ENCODE measurements around the gene NEU3.

Gene NEU3

GRCh38 chr11:74988541-74989259, at the start of gene NEU3:
Gene NEU3, plus strand, starts transcription at chr11:74988933. Its CDS starts 128 bp downstream, at chr11:74989061.
- peak; percentile 85 for DNase-seq (ENCODE audit: extremely low spot score)
- TF ChIP-seq FOXK2 (IDR thresholded peaks at IDR 0.05) (no peak), L3MBTL2 (conservative IDR thresholded peaks at IDR 0.05) (peak; percentile 19; the same call in 1 of the 2 replicates)
- ChIA-PET CTCF (interaction anchor here (1.0 kb wide), 1 partner anchor 34 kb away, joined by 3 read pairs; no protein-coding TSS in a partner anchor), POLR2A (interaction anchor here (0.5 to 1.4 kb wide), 9 partner anchors 9 to 55 kb away, joined by 3 to 6 read pairs (median 3); partner anchors contain the start of genes SPCS2 and XRRA1)

DNA sequence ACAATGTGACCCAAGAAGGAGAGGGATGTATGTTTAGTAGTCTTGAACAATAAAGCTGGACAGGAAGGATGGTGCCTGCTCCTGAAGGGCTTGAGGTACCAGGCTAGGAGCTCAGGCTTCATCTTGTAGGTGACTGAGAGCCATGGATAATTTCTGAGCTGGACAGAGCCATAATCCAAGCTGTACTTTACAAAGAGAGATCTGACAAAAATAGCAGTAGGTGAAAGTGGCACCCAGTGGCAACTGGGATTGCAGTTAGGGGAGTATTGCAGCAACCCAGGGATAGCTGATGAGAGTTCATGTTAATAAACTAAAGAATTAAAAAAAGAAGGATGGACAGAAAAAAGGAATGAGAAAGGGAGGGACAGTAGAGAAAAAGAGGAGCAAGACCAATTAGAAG, 47.2 kb upstream of the NEU3 start:
- DNase-seq (ENCODE audit: extremely low spot score), result no peak
- no peak for TF ChIP-seq ELF4 (IDR thresholded peaks at IDR 0.05)
- no peak for TF ChIP-seq SUZ12 (IDR thresholded peaks at IDR 0.05)
- ChIA-PET CTCF (interaction anchor here (0.7 to 1.9 kb wide), 3 partner anchors 11 to 1054 kb away, joined by 3 to 6 read pairs (median 4); no protein-coding TSS in a partner anchor), POLR2A (no interaction called here)

- no peak for TF ChIP-seq BHLHE40 (IDR thresholded peaks at IDR 0.05; ENCODE audit: borderline replicate concordance)
- no peak for TF ChIP-seq FOXM1 (IDR thresholded peaks at IDR 0.05; ENCODE audit: borderline replicate concordance)
- ChIA-PET POLR2A (no interaction called here), CTCF (interaction anchor here (0.7 to 1.9 kb wide), 2 partner anchors 12 to 1055 kb away, joined by 4 to 6 read pairs; no protein-coding TSS in a partner anchor)
- no peak for DNase-seq (ENCODE audit: extremely low spot score)
Observed at GRCh38 chr11:74942073-74942759, 46.5 kb upstream of the NEU3 start.

DNA sequence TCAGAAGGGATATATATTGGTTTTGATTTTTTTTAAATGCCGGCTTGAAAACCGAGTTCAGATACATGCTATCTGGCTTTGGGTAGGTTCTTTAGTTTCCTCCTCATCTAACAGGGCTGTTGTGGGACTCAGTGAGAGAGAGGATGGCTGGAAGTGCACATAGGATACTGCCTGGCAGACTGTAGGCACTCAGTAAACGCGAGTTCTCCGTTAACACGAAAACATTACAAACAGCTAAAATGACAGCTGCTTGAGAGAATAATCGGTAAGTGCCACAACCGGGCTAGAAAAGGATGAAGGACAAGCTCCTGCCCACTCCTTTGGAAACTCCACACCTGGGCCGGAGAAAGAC, 40.2 kb upstream of the NEU3 start:
- CTCF ChIA-PET, result no interaction called here
- TF ChIP-seq SP1 (IDR thresholded peaks at IDR 0.05) (no peak), HDGF (IDR thresholded peaks at IDR 0.05; ENCODE audit: borderline replicate concordance) (no peak), ARNT (IDR thresholded peaks at IDR 0.05) (no peak), ELF4 (IDR thresholded peaks at IDR 0.05) (no peak), FOXA1 (IDR thresholded peaks at IDR 0.05) (no peak), L3MBTL2 (conservative IDR thresholded peaks at IDR 0.05) (no peak), TARDBP (IDR thresholded peaks at IDR 0.05) (no peak), FOXK2 (IDR thresholded peaks at IDR 0.05) (no peak), ZNF384 (IDR thresholded peaks at IDR 0.05) (no peak), FOXM1 (IDR thresholded peaks at IDR 0.05; ENCODE audit: borderline replicate concordance) (no peak), CTBP1 (IDR thresholded peaks at IDR 0.05; ENCODE audit: borderline replicate concordance) (no peak), SUZ12 (IDR thresholded peaks at IDR 0.05) (no peak), BHLHE40 (IDR thresholded peaks at IDR 0.05; ENCODE audit: borderline replicate concordance) (no peak), PKNOX1 (IDR thresholded peaks at IDR 0.05) (no peak)
- POLR2A ChIA-PET, result interaction anchor here (0.7 to 1.4 kb wide), 6 partner anchors 9 to 294 kb away, joined by 3 to 5 read pairs (median 4); partner anchors contain the start of gene NEU3
- DNase-seq (ENCODE audit: extremely low spot score), result no peak

DNA sequence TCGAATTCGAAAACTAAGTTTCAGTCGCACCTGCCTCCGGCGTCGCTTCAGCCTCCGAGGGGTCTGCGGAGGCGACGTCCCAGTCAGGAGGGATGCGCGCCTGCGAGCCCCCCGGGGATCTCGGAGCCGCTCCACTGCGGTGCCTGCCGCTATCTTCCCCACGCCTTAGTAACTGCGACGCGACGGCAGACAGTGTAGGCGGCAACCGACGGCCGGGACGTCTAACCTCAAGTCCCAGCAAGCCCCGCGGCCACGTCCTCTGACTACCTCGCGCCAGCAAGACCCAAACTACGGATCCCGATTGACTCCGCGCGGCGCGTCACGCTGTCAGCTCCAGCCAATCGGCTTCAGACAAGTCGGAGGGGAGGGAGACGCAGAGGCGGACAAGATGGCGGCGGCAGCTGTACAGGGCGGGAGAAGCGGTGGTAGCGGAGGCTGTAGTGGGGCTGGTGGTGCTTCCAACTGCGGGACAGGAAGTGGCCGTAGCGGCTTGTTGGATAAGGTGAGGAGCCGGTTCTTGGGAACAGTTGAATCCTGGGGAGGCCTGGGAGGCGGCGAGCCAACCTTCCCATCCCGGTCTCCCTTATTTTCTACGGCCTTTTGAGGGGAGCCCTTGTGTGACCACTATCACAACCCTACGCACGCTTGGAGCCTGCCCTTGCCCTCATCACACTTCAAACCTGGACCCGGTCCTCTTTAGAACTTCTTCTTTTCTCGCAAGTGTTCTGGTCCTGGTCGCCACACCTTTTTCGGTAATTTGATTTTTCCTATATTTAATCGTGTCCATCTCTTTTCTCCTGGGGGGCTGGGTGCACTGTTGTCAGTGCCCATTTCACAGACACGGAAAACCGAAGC, 39.6 kb upstream of the NEU3 start, which contains the start of the genes SPCS2 and XRRA1:
TSS of gene SPCS2 (plus strand) at position 369 of the 855 bp plus-strand sequence. CDS start at position 389, 20 bp downstream.
TSS of gene XRRA1 (minus strand) at position 194 of the 855 bp plus-strand sequence. CDS start 8,213 bp downstream, outside the sequence.
- peak; percentile 96 for DNase-seq (ENCODE audit: extremely low spot score)
- CTCF ChIA-PET, result no interaction called here
- POLR2A ChIA-PET, result interaction anchor here (0.7 to 1.4 kb wide), 8 partner anchors 9 to 293 kb away, joined by 3 to 5 read pairs (median 3); partner anchors contain the start of gene NEU3
- TF ChIP-seq FOXA1 (IDR thresholded peaks at IDR 0.05), result no peak
- peak; percentile 82 for TF ChIP-seq PKNOX1 (IDR thresholded peaks at IDR 0.05)
- TF ChIP-seq NFRKB (IDR thresholded peaks at IDR 0.05), result peak; percentile 39; the same call in 1 of the 2 replicates
- TF ChIP-seq ELF4 (IDR thresholded peaks at IDR 0.05), result peak; percentile 27; the same call in 1 of the 2 replicates
- no peak for TF ChIP-seq ARNT (IDR thresholded peaks at IDR 0.05)
- TF ChIP-seq L3MBTL2 (conservative IDR thresholded peaks at IDR 0.05), result peak; percentile 90
- no peak for TF ChIP-seq HDGF (IDR thresholded peaks at IDR 0.05; ENCODE audit: borderline replicate concordance)

- DNase-seq (ENCODE audit: extremely low spot score), result peak; percentile 25
- TF ChIP-seq FOXM1 (IDR thresholded peaks at IDR 0.05; ENCODE audit: borderline replicate concordance), result no peak
- no peak for TF ChIP-seq ZNF384 (IDR thresholded peaks at IDR 0.05)
- TF ChIP-seq ELF4 (IDR thresholded peaks at IDR 0.05), result no peak
- no peak for TF ChIP-seq ARNT (IDR thresholded peaks at IDR 0.05)
- no peak for TF ChIP-seq LEF1 (IDR thresholded peaks at IDR 0.05; ENCODE audit: borderline replicate concordance)
- TF ChIP-seq HDGF (IDR thresholded peaks at IDR 0.05; ENCODE audit: borderline replicate concordance), result no peak
- no peak for TF ChIP-seq CTBP1 (IDR thresholded peaks at IDR 0.05; ENCODE audit: borderline replicate concordance)
- POLR2A ChIA-PET, result interaction anchor here (0.9 kb wide), 1 partner anchor 16 kb away, joined by 3 read pairs; no protein-coding TSS in a partner anchor
- CTCF ChIA-PET, result no interaction called here
Observed at GRCh38 chr11:74949753-74950137, 39.0 kb upstream of the NEU3 start.

Measured in HEK293T (cell line).